HG03432 (cell line): ENCODE results near the gene CCDC172.
"Not testable (repeated sequence)": the region's sequence is repeated elsewhere in the genome, so short reads cannot be mapped to it uniquely, and the experiment has no call there.

Source experiments
- ATAC-seq: cut with Tn5 transposase; IDR thresholded peaks from one replicate; pipeline ENCODE4 v1.9.1; 2021; ENCODE audit warnings: mild to moderate bottlenecking, moderate library complexity; ENCODE audit not compliant: unreplicated experiment

CCDC172 gene

DNA sequence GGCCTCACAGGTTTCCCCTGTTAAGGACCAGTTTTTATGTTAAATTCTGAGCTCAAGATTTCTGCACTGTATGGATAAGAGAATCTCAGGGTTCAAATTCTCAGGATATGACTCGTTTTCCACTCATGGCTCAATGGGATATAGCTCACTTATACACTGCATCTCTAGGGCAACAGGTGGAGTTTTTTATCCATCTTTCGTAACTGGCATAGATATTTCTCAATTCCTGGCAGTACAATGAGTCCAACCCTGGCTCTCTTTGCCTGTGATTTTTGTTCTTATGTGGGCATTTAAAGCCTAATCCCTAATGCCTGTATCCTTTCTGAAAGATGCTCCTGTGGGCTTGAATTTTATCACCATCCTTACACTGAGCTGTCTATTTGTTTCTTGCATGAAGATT lies 7.6 kb downstream of the CCDC172 start:
- ATAC-seq = no peak

DNA sequence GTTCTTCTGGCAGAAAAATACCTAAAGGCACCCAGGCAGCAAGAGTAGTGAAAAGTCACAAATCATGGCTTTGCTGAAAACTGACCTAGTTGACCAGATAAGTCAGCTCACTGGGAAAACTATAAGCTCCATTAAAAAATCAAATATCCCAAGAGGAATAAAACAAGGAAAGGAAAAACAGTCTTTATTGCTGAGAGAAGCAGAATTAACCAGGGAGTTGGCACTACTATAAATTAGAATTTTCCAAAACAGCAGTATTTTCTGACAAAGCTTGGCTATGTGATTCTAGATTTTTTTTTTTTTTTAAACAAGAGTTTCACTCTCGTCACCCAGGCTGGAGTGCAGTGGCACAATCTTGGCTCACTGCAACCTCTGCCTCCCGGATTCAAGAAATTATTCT lies 12.6 kb downstream of the CCDC172 start:
- ATAC-seq = no peak

DNA sequence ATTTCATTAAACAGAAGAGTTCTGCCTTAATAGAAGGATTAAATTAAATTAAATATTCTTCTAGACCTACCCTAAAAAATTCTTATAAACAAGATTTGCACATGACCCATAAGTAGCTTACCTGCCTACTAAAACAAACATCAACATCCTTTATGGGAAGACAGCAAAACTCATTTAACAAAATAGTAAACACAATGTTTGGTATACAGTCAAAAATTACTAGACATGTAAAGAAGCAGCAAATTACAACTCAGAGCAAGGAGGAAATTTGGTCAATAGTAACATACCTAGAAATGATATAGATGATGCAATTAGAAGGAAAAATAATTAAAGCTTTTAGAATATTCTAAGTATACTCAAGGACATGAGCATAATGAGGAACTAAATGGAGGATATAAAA lies 27.9 kb downstream of the CCDC172 start:
- ATAC-seq = no peak

DNA sequence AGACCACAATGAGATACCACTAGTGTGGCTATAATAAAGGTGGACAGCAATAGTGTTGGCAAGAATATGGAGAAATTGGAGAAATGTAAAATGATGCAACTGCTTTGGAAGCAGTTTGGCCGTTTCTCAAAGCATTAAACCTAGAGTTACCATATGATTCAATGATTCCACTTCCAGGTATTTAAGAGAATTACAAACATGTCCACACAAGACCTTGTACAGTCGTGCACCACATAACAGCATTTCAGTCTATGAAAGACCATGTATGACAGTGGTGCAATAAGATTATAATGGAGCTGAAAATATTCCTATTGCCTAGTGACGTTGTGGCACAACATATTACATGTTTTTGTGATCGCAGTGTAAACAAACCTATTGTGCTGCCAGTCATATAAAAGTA lies 29.6 kb downstream of the CCDC172 start:
- no peak for ATAC-seq

- ATAC-seq = no peak
Measured at GRCh38 chr10:116355341-116355740, 31.1 kb downstream of the CCDC172 start.

DNA sequence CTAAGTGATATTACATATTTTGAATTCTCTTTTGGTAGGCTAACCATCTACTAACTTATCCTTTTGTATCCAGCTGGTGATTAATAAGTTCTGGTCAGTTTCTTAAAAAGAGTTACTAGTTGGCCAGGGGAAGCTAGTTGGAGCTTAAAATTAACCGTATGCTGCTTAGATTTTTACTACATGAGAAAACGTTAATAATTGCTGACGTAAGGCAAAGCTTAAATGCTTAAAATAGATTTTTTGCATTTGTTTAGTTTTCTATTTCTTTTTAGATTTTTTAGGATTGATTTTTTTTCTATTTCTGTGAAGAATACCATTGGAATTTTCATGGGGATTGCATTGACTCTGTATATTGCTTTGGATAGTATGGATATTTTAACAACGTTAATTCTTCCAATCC lies 32.6 kb downstream of the CCDC172 start:
- no peak for ATAC-seq

DNA sequence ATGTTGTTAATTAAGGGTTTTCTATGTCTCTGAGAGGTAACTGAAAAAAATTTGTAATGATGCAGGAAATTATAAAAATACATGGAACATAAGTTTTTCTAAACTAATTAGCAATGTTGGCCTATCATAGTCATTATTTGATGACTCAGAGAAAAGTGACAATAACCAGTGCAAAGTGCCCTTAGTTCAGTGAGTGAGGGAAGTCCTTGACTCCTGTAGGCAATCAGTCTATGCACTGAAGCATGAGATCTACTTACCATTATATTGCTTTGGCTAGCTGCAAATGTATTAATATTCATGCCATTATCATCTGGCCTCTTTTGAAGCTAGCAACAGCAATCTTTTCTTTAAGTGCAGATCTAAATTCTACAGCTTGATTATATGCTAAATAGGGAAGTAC lies 40.6 kb downstream of the CCDC172 start:
- ATAC-seq = no peak

GRCh38 chr10:116371737-116372136 lies 47.5 kb downstream of the CCDC172 start:
- peak; percentile 56 for ATAC-seq

DNA sequence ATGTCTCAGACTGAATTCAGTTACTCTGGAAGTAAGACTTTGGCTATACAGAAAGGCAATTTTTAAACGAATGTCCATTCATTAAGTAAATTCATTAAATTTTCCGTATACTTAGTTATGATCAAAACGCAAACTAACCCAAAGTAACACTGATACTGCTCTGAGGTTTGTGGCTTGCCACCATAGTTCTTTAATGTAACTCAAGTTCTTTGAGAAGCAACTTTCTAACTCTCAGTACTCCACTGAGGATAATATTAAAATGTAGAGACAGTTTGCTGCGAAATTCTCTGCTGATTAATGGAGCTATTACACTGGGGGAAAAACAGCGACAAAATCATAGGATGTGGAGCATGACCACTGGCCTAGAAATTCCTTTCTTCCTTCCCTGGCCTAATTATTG lies 58.0 kb downstream of the CCDC172 start:
- no peak for ATAC-seq

DNA sequence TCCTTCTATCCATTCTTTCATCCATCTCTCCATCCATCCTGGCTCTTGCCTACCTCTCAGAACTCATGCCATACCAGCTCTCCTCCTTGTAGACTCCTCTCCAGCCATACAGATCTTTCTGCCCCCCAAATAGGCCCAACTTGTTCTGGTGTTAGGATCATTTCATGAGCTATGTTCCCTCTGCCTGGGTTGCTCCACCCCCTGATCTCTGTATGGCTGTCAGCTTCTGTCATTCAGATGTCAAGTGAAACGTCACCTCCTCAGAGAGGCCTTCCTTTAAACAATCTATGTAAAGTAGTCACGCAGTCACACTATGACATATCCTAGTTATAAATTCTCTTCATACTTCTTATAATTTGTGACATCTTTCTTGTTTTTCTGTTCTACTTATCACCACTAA lies 61.1 kb downstream of the CCDC172 start:
- no peak for ATAC-seq

DNA sequence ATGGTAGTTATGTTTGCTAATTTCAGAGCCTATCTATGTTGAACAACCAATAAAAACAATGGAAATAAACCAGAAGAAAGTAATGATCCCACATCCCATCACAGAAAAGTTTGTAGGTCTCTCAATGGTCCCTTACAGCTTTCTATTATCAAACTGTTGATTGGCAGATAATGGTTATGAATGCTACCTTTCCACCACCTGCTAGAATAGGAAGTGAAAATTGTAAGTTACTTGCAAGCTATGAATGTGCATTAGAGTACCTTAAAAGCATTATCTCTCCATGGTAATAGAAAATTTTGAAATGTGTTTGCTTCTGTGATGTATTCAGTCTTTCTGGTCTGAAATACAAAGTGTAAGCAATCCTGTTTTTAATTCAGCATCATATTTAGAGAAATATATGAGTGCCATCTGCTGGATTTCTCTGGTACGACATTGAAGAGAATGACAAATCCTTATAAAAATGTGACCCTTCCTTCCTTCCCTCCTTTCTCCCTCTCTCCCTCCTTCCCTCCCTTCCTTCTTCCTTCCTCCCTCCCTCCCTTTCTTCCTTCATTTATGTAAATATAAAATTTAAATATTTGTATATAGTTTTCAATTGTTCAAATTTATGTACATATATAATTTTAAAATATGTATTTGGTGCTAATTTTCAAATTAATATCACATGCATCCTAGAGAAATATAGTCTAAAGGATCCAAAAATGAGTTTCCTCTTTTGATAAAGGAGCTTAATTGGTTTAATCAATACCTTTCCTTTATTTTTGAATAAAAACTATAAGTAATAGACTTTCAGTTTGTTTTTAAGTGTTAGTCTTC lies 62.0 kb downstream of the CCDC172 start:
- peak; percentile 60 for ATAC-seq

- ATAC-seq = not testable (repeated sequence)
Measured at GRCh38 chr10:116393246-116393831, 69.1 kb downstream of the CCDC172 start.

- ATAC-seq = no peak
Measured at GRCh38 chr10:116395223-116395985, 71.2 kb downstream of the CCDC172 start.

DNA sequence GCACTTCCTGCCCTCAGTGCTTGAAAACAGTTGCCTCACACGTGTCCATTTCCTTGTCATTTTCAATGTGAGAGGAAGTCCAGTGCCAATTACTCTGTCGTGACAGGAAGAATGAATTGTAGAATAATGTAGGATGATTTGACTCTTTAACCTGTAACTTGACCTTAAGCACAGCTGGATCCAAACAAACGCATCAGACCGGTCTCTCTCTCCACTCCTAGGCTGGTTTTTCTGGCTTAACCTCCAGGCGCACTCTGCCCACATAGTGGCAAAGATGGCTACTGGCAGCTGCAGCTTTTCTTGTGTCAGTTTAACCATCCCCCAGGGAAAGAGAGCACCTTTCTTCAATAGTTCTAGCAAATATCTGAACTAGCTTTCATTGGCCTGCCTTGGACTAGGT lies 74.0 kb downstream of the CCDC172 start:
- no peak for ATAC-seq

GRCh38 chr10:116402858-116403257 lies 78.6 kb downstream of the CCDC172 start:
- no peak for ATAC-seq

DNA sequence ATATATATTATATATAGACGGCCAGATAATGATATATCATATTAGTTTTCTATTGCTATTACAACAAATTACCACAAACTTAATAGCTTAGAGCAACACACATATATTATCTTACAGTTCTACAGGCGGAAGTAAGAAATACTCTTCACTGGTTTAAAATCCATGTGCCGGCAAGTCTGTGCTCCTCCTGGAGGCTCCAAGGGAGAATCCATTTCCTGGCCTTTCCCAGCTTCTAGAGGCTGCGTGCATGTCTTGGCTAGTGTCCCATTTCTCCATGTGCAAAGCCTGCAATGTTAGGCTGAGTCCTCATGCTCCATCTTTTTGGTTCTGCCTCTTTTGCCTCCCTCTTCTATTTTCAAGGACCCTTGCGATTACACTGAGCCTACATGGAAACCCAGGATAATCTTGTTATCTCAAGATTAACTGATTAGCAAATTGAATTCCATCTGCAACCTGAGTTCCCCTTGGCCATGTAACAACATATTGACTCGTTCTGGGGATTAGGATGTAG lies 79.5 kb downstream of the CCDC172 start:
- ATAC-seq = no peak

DNA sequence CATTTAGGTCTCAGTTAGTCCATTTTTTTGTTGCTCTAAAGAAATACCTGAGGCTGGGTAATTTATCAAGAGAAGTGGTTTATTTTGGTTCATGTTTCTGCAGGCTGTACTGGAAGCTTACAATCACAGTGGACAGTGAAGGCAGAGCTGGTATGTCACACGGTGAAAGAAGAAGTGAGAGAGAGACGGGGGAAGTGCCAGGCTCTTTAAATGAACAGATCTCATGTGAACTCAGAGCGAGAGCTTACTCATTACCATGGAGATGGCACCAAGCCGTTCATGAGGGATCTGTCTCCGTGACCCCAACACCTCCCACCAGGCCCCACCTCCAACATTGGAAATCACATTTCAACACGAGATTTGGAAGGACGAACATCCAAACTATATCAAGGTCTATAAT lies 84.5 kb downstream of the CCDC172 start:
- peak; percentile 97 for ATAC-seq

DNA sequence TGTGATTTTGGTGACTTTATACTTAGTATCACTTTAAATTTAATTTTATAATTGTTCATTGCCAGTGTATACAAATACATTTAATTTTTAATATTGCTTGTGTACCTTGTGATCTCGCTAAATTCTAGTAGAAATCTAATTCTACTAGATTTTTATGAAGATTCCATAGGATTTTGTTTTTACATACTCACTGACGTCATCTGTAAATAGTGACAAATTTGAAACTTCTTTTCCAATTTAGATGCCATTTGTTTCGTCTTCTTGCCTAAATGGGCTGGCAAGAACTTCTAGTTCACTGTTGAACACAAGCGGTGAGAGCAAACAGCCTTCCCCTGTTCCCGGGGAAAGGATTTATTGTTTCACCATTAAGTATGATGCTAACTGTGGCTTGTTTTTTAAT lies 86.1 kb downstream of the CCDC172 start:
- no peak for ATAC-seq

DNA sequence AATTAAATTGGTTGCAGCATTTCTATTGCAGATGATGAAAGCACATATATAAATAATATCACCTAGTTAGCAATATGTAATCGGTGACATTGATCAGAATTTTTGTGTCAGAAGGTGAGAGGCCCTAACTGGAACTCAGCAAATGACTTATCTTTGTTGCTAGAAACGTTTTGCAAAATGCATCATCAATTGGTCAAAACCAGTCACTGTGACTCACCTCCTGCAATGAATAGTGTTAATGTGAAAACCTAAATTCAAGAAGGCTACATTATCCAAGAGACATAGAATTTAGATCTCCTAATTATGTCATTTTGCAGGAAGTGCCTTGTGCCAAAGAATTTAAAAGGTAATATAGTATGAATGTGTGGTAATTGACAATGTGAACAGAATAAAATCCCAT lies 93.6 kb downstream of the CCDC172 start:
- no peak for ATAC-seq

DNA sequence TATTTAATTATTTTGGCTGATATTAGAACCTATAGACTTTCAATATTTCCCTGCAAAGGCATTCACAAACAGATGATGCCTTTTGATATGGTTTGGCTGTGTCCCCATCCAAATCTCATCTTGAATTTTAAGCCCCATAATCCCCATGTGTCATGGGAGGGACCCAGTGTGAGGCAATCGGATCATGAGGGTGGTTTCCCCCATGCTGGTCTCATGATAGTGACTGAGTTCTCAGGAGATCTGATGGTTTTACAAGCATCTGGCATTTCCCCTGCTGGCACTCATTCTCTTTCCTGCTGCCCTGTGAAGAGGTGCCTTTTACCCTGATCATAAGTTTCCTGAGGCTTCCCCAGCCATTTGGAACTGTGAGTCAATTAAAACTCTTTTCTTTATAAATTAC lies 94.1 kb downstream of the CCDC172 start:
- ATAC-seq = no peak

- ATAC-seq = no peak
Measured at GRCh38 chr10:116421815-116422214, 97.6 kb downstream of the CCDC172 start.

DNA sequence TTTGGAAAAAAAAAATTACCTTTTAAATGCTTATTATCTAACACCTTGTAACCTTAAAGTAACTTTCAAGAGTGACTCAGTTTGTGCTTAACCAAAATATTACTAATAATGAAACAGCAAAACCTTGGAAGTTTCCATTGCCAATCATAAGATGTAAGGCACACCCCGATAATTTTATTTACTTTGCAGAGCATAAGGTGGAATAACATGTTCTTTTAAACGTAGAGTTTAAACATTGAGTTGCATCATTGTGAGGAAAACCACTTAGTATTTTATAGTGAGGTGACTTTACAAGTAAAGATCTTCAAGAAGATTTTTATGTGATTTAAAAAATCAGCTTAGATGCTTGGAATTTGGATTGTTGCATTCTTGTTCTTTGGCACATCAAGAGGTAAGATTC lies 103.4 kb downstream of the CCDC172 start, which contains the start of gene PNLIPRP3:
Gene PNLIPRP3 (plus strand): TSS at position 177 of the 400 bp plus-strand sequence. CDS start 166 bp downstream, at position 343.
- no peak for ATAC-seq
